AG04450 (cell line): ENCODE data around the gene DENND2A. TPM values are rescaled to one million over a fixed set of nuclear protein-coding genes. Genes with fewer than 3 reads are reported as not detected.

Source experiments
- CTCF ChIA-PET: fragments of 300-600, 350-600 bp; formaldehyde crosslinking; extraction: SDS; loops from one replicate; lab custom pipeline; 2022; ENCODE audit warnings: antibody characterized with exemption, inconsistent platforms; lab: Charles Lee
- POLR2A ChIA-PET: fragments of 350-600 bp; formaldehyde crosslinking; extraction: SDS; loops from one replicate; lab custom pipeline; 2021; ENCODE audit warnings: antibody characterized with exemption, inconsistent platforms; lab: Yijun Ruan, JAX
- DNase-seq: peaks from one replicate; pipeline ENCODE4 v3.0.0-alpha.2; 2011; ENCODE audit warnings: low read depth, low spot score
- H3K27ac ChIP-seq: one replicate; pipeline ENCODE4 v1.5.1; 2012; ENCODE audit warnings: low read depth, low read length, control low read depth
- H3K27me3 ChIP-seq: one replicate; pipeline ENCODE4 v1.6.0; 2012; ENCODE audit warnings: low read length; ENCODE audit not compliant: control insufficient read depth, insufficient read depth
- H3K4me3 ChIP-seq: 2 replicates; pipeline ENCODE4 v1.5.1; 2011; ENCODE audit warnings: mild to moderate bottlenecking, low read depth, low read length, control low read depth
- H3K9me3 ChIP-seq: 2 replicates; pipeline ENCODE4 v1.5.1; 2012; ENCODE audit warnings: low read length; ENCODE audit not compliant: control insufficient read depth, insufficient read depth
- polyA plus RNA-seq: library from polyadenylated mRNA; depleted of rRNA; stranded (reverse); fragments of >200 nt; gene quantifications from 2 replicates; pipeline ENCODE4 v1.2.3, GENCODE V29; 2011; rRNA removed
- small RNA-seq: library from RNA; depleted of rRNA; stranded (forward); fragments of <200 nt; gene quantifications from one replicate; pipeline ENCODE3, GENCODE V24; 2012; ENCODE audit warnings: low read depth; ENCODE audit not compliant: insufficient read length
- TF ChIP-seq, protein P1 (sequence below): IDR thresholded peaks from 2 replicates; pipeline ENCODE4 v1.5.1; 2011; ENCODE audit warnings: low read depth, low read length, control low read depth, inconsistent platforms

Gene DENND2A
- polyA plus RNA-seq, 1 experiment, result 40.8 TPM

DNA sequence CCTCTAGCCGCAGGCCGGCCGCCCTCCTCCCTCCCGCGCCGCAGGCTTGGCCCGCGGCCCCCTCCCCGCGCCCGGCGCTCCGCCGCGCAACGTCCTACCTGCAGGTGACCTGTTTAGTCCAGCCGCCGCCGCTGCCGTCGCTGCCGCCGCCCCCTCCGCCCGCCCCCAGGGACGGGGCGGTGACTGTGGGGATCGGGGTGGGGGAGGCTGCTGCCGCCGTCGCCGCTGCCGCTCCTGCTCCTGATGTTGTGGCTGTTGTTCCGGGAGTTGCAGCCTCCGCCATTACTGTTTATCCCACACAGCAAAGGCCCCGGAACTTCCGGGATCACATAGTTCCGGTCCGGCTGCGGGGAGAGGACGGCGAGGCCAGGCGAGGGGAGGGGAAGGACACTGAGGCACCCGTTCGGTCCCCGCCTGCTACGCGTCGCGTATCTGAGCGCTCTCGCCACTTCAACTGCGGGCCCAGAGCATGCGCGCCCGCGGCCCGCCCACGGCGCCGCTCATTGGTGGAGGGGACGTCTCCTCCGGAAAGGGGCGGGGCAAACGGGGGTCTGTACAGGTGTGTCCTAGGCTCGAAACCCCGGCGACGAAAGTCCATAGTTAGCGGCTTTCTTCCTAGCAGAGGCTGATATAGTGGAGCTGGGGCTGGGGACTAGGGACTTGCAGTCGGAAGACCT is 161.4 kb downstream of the DENND2A start, which contains the start of gene MKRN1:
TSS of gene MKRN1 (minus strand) at position 444 of the 677 bp plus-strand sequence. CDS start at position 283, 161 bp downstream.
- peaks cover 5% of the 10 kb centered on the region for H3K27me3 ChIP-seq
- H3K27ac ChIP-seq, result peak within 1 kb of the TSS; percentile 70
- peak within 1 kb of the TSS; percentile 78 for H3K4me3 ChIP-seq
- CTCF ChIA-PET, result interaction anchor here (2.1 to 4.7 kb wide), 2 partner anchors 174 kb away, joined by 13 to 44 read pairs; no protein-coding TSS in a partner anchor
- TF ChIP-seq, protein P1, sequence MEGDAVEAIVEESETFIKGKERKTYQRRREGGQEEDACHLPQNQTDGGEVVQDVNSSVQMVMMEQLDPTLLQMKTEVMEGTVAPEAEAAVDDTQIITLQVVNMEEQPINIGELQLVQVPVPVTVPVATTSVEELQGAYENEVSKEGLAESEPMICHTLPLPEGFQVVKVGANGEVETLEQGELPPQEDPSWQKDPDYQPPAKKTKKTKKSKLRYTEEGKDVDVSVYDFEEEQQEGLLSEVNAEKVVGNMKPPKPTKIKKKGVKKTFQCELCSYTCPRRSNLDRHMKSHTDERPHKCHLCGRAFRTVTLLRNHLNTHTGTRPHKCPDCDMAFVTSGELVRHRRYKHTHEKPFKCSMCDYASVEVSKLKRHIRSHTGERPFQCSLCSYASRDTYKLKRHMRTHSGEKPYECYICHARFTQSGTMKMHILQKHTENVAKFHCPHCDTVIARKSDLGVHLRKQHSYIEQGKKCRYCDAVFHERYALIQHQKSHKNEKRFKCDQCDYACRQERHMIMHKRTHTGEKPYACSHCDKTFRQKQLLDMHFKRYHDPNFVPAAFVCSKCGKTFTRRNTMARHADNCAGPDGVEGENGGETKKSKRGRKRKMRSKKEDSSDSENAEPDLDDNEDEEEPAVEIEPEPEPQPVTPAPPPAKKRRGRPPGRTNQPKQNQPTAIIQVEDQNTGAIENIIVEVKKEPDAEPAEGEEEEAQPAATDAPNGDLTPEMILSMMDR, result no peak
- H3K9me3 ChIP-seq, result no peaks in the 10 kb centered on the region
- POLR2A ChIA-PET, result interaction anchor here (1.2 kb wide), 1 partner anchor 126 kb away, joined by 5 read pairs; no protein-coding TSS in a partner anchor
- peak; percentile 67 for DNase-seq

GRCh38 chr7:140478246-140479061 is 162.2 kb downstream of the DENND2A start:
- POLR2A ChIA-PET, result interaction anchor here (0.8 to 1.2 kb wide), 2 partner anchors 19 to 127 kb away, joined by 5 to 6 read pairs; no protein-coding TSS in a partner anchor
- DNase-seq, result no peak

GRCh38 chr7:140476698-140477261 is 163.8 kb downstream of the DENND2A start:
- no peaks in the 10 kb centered on the region for H3K9me3 ChIP-seq
- no peak overlapping the region for H3K4me3 ChIP-seq
- DNase-seq, result no peak
- CTCF ChIA-PET, result interaction anchor here (0.6 to 4.7 kb wide), 13 partner anchors 15 to 203 kb away, joined by 3 to 44 read pairs (median 4); no protein-coding TSS in a partner anchor
- TF ChIP-seq, protein P1, result no peak
- POLR2A ChIA-PET, result interaction anchor here (0.6 to 0.7 kb wide), 2 partner anchors 133 to 538 kb away, joined by 3 to 6 read pairs; partner anchors contain the start of gene MRPS33
- H3K27ac ChIP-seq, result no peak overlapping the region
- H3K27me3 ChIP-seq, result no peaks in the 10 kb centered on the region

More at GRCh38 chr7:140478246-140479061, 162.2 kb downstream of the DENND2A start:
- CTCF ChIA-PET, result interaction anchor here (0.6 to 4.7 kb wide), 12 partner anchors 15 to 1892 kb away, joined by 3 to 44 read pairs (median 3); no protein-coding TSS in a partner anchor
- Histone ChIP-seq H3K27ac (peak overlapping the region; percentile 70), H3K27me3 (peaks cover 1% of the 10 kb centered on the region), H3K4me3 (peak overlapping the region; percentile 78), H3K9me3 (no peaks in the 10 kb centered on the region)
- TF ChIP-seq, protein P1, result no peak

- Histone ChIP-seq H3K27ac (no peak overlapping the region), H3K27me3 (no peaks in the 10 kb centered on the region), H3K4me3 (no peak overlapping the region), H3K9me3 (no peaks in the 10 kb centered on the region)
- TF ChIP-seq, protein P1, result peak; percentile 60
- ChIA-PET POLR2A (interaction anchor here (0.6 kb wide), 1 partner anchor 128 kb away, joined by 3 read pairs; no protein-coding TSS in a partner anchor), CTCF (interaction anchor here (0.6 to 4.7 kb wide), 16 partner anchors 11 to 212 kb away, joined by 3 to 44 read pairs (median 4); no protein-coding TSS in a partner anchor)
- DNase-seq, result peak; percentile 8
Observed at GRCh38 chr7:140475747-140476333, 164.8 kb downstream of the DENND2A start.

Small RNAs within 50 kb of the gene (small RNA-seq; reads per million reads assigned to genes)
- not detected for gene RF00019
- gene RN7SL771P, result not detected

Other genes with a start within 250 kb of the DENND2A start
- gene SLC37A3, start 242.3 kb downstream of the DENND2A start, polyA plus RNA-seq, result 52.2 and 61.7 TPM in 2 replicates
- not detected in 2 replicates for gene RAB19, start 236.8 kb downstream of the DENND2A start, polyA plus RNA-seq
- gene MKRN1, start 161.3 kb downstream of the DENND2A start, polyA plus RNA-seq, result 63.7 and 71.6 TPM in 2 replicates
- 7.0 and 8.2 TPM in 2 replicates for gene ADCK2, start 32.1 kb upstream of the DENND2A start, polyA plus RNA-seq
- 195 and 218 TPM in 2 replicates for gene NDUFB2, start 55.9 kb upstream of the DENND2A start, polyA plus RNA-seq